Epithelial cell of umbilical artery (primary cell): Measurements from ENCODE around the gene SEC14L2. TPM values are rescaled to one million over a fixed set of nuclear protein-coding genes. Genes with fewer than 3 reads are reported as not detected.

ENCODE experiments used
- total RNA-seq: library from RNA; depleted of rRNA; stranded (reverse); fragments of >200 nt; gene quantifications from 2 replicates; pipeline ENCODE4 v1.2.3, GENCODE V29; 2014

SEC14L2 gene
- total RNA-seq = 20.4 and 30.2 TPM in 2 replicates

DNA sequence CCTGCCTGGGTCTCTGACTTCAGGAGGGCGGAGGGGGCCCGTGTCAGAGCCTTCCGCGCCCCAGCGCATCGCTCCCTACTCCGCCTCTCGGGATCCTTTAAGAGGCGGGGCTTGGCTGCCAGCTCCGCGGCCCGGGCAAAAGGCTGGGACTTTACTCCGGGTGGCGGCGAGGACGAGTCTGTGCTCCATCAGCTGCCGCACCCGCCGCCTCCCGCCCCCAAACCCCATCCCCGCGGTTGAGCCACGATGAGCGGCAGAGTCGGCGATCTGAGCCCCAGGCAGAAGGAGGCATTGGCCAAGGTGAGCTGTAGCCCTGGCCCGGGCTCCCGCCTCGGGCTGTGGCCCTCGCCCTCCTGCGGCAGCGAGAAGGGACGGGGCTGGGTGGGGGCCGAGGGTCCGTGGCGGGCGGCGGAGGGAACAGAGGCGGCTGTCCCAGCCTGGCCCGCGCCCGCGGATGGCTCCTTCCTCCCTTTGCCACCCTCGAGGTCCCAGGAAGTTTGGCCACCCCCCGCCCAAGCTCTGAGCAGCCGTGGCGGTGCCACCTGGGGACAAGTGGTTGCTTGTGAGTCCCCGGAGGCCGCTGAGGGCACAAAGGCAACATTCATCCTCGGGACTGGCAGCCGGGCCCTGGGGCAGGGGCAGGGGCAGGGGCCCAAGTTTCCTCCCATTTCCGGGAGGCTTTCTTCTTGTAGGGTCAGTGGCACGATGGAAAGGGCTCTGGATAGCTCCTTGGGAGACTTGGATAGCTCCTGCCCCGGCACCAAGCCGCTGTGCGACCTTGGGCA is at the start of gene SEC14L2:
TSS of gene SEC14L2 (plus strand) at position 148 of the 785 bp plus-strand sequence. CDS start at position 247, 99 bp downstream.

GRCh38 chr22:30356449-30357235 is 40.2 kb upstream of the SEC14L2 start, which contains the start of the genes CCDC157 and SF3A1:
CCDC157 (plus strand) TSS chr22:30357007; CDS start chr22:30366001, 8,994 bp downstream.
SF3A1 (minus strand) TSS chr22:30356894; CDS start chr22:30356792, 102 bp downstream.

DNA sequence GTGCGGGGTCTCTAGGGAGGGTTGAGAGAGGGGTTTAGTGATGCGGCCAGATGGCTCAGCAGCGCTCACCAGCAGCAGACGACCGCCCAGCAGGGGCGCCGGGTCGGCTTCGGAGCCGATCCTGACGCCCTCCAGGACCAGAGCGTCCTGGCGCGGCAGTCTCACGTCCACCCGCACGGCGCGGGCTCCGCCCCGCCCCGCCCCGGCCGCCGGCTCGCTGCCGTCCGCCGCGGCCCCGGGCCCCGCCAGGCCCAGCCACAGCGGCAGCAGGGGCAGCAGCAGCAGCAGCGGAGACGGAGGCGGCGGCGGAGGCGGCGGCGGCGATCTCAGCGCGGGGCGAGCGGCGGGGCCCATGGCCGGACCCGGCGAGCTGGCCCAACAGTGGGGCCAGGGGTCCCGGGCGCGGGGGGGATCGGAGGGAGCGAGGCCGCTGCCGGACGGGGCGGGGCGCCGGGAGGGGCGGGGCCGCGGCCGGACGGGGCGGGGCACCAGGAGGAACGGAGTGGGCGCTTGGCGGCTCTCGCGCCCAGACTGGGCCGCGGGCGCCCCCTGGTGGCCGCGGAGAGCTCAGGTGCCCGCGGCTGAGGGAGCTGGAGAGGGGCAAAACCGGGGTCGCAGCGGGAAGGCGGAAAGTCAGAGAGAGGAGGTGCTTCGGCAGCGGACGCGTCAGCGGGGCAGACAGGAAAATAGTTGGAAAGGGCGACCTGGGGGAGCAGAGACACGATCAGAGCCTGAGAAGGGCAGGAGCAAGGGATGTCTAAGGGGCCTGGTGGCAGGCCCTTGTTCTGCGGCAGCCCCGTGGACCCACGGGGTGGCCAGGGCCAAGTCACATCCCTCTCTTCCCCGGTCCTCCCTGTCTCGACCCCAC is 9.6 kb upstream of the SEC14L2 start, which contains the start of gene RNF215:
TSS of gene RNF215 (minus strand) at position 452 of the 868 bp plus-strand sequence. CDS start at position 354, 98 bp downstream.

DNA sequence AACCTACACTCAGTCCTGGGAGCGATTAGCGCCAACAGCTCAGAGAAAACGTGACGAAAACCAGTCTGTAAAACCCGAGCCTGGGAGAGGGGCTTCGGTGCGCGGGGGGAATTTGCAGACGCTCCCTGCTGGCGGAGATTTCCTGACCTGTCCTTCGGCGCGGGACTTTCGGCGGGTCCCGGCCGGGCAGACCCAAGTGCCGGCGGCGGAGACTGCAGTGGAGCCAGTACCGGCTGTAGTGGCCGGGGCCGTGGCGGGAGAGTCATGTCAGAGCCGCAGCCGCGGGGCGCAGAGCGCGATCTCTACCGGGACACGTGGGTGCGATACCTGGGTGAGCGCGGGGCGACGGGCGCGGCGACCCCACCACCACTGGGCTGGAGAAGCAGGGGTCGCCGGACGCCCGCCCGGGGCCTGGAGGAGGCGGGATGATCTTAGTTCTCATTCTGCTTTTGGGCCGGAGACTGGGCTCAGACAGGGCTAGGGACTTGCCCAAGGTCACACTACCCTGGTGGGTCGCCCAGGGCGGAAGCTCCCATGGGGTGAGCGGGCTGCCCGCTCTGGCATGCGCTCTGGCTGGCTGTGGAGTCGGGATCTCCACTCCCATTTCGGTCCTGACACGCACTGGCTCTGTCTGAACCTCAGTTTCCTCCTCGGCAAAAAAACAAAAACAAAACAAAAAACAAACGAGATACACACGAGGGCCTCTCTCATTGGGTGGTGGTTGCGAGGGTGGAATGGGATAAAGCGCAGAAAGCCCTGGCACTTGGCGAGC is 29.0 kb downstream of the SEC14L2 start, which contains the start of gene MTFP1:
TSS of gene MTFP1 (plus strand) at position 153 of the 772 bp plus-strand sequence. CDS start at position 265, 112 bp downstream.

DNA sequence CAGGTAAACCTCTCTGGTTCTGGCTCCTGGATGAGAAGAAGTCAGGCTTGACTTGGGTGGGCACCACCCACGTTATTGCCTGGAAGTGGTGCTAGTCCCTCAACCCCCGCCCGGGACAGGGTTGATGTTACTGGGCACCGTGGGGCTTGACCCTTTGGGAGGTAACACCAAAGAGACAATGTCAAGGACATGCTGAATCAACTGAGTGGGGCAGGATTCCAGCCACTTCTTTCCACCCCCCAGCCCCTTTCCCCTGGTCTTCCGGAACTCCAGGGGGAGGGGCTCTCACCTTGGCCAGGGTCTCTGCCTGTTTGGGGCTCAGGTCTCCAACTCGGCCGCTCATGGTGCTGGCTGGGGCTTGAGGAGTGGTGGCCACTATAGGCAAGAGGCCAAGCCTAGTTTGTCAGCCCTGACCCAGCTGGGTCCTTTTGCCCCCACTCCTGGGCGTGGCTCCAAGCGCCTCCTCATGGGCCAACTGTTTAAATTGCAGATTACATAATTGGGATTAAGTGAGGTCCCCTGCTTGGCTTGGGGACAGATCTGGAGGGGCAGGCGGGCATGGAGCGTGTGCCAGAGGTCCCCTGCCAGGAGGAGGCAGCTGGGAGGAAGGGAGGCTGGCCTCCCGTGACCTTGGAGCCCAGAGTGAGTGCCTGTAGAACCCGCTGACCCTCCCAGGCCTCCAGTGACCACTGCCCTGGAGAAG is 74.9 kb downstream of the SEC14L2 start, which contains the start of gene SEC14L3:
TSS of gene SEC14L3 (minus strand) at position 402 of the 703 bp plus-strand sequence. CDS start at position 343, 59 bp downstream.

Other genes with a start within 250 kb of the SEC14L2 start
- gene LIF, start 150.3 kb upstream of the SEC14L2 start, total RNA-seq = 0.32 and 1.2 TPM in 2 replicates
- gene OSM, start 130.2 kb upstream of the SEC14L2 start, total RNA-seq = not detected in 2 replicates
- 4.5 and 9.1 TPM in 2 replicates for gene CASTOR1, start 107.5 kb upstream of the SEC14L2 start, total RNA-seq
- gene TBC1D10A, start 70.1 kb upstream of the SEC14L2 start, total RNA-seq = 3.9 and 7.8 TPM in 2 replicates
- gene SF3A1, start 40.1 kb upstream of the SEC14L2 start, total RNA-seq = 12.7 and 34.5 TPM in 2 replicates
- 0.76 and 1.6 TPM in 2 replicates for gene CCDC157, start 40.0 kb upstream of the SEC14L2 start, total RNA-seq
- 18.8 and 19.5 TPM in 2 replicates for gene RNF215, start 9.6 kb upstream of the SEC14L2 start, total RNA-seq
- 62.7 and 76.9 TPM in 2 replicates for gene MTFP1, start 28.8 kb downstream of the SEC14L2 start, total RNA-seq
- not detected in 2 replicates for gene SEC14L3, start 75.0 kb downstream of the SEC14L2 start, total RNA-seq
- not detected in 2 replicates for gene SEC14L4, start 108.7 kb downstream of the SEC14L2 start, total RNA-seq
- gene SEC14L6, start 149.7 kb downstream of the SEC14L2 start, total RNA-seq = under 0.01 TPM in 2 replicates
- gene GAL3ST1, start 177.6 kb downstream of the SEC14L2 start, total RNA-seq = not detected in 2 replicates
- 88.4 and 105 TPM in 2 replicates for gene PES1, start 194.9 kb downstream of the SEC14L2 start, total RNA-seq
- gene TCN2, start 210.2 kb downstream of the SEC14L2 start, total RNA-seq = 14.3 and 26.6 TPM in 2 replicates
- gene SLC35E4, start 238.8 kb downstream of the SEC14L2 start, total RNA-seq = 34.1 and 46.8 TPM in 2 replicates